PC-9 (cell line): ENCODE results near the gene FAM131A.

Experiments used
- CTCF ChIP-seq: fragments of 200-600 bp; sonication (generic); conservative IDR thresholded peaks from 2 replicates; pipeline ENCODE4 v1.6.1; 2017; ENCODE audit warnings: mixed run types, antibody characterized with exemption, mild to moderate bottlenecking, moderate library complexity
- EZH2 ChIP-seq: fragments of 200-600 bp; sonication (generic); IDR thresholded peaks from 2 replicates; pipeline ENCODE4 v1.8.0; 2017; ENCODE audit warnings: antibody characterized with exemption, low read depth

GRCh38 chr3:184375747-184376461, 38.5 kb downstream of the FAM131A start:
- TF ChIP-seq CTCF (no peak), EZH2 (no peak)
